ENCODE data around the gene TP53AIP1. TPM values are rescaled to one million over a fixed set of nuclear protein-coding genes. Genes with fewer than 3 reads are reported as not detected.

TP53AIP1 gene
- total RNA-seq, 1 experiment from 2014 or later = not detected

DNA sequence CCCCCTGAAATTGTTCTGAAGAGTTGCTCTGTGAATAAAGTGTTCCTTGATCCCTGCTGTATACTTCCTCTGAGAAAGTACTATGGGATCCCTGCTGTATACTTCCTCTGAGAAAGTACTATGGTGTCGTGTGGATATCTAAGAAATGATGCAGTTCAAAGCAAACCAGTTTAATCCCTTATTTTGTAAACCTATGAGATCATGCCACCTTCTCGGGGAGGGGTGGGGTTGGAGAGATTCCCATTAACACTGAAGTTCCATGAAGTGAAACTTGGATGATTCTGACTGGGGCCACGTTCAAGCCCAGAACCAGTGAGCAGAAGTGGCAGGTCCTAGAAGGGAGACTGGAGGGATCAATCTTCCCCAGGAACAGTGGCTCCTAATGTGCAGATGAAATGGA, 13.0 kb upstream of the TP53AIP1 start:
- no peaks in the 10 kb centered on the region for H3K4me1 ChIP-seq (ENCODE audit: insufficient read depth, low read length)
- H2BK20ac ChIP-seq (ENCODE audit: low read depth, low read length, poor library complexity, severe bottlenecking) = no peak overlapping the region
- H3K4ac ChIP-seq (ENCODE audit: low read depth, low read length) = no peak overlapping the region
- no peak overlapping the region for H3T11ph ChIP-seq (ENCODE audit: low read length)
- H3K27ac Mint-ChIP-seq = no peak overlapping the region
- H2BK15ac ChIP-seq (ENCODE audit: low read depth, low read length) = no peak overlapping the region
- no peak for DNase-seq
- H2BK12ac ChIP-seq (ENCODE audit: insufficient read length, low read depth, low read length) = no peak overlapping the region
- no peaks in the 10 kb centered on the region for H3K79me2 ChIP-seq (ENCODE audit: insufficient read depth, low read length)
- H3K14ac ChIP-seq (ENCODE audit: insufficient read depth, low read length) = no peak overlapping the region
- no CpG with 5 or more reads among the region's 3 CpGs for WGBS (ENCODE audit: extremely low coverage, insufficient read length, low lambda C conversion rate)
- H3K36me3 Mint-ChIP-seq (ENCODE audit: insufficient read depth in 1 of 3, low read depth in 3 of 3) = no peaks in the 10 kb centered on the region
- H3K4me2 ChIP-seq (ENCODE audit: insufficient read depth, insufficient read length, low read length) = no peak overlapping the region
- 0 out of 4 replicates have a peak, but pooled peaks cover 0 to 5% of the 10 kb centered on the region in 2 experiments for H3K4me1 Mint-ChIP-seq
- H3K27me3 Mint-ChIP-seq (ENCODE audit: low read depth) = peaks cover 31% of the 10 kb centered on the region
- H3K9ac ChIP-seq (ENCODE audit: extremely low read depth, insufficient read length, low read length) = no peak overlapping the region
- no peaks in the 10 kb centered on the region for H4K20me1 ChIP-seq (ENCODE audit: control insufficient read depth, insufficient read depth, insufficient read length)
- H3K9me3 Mint-ChIP-seq = no peaks in the 10 kb centered on the region; a peak in 1 of 5 replicates
- no peak overlapping the region for H4K5ac ChIP-seq (ENCODE audit: insufficient read length, low read depth, low read length)
- H4K8ac ChIP-seq (replicated peaks; ENCODE audit: insufficient read length, low read depth, low read length) = no peak overlapping the region
- H3K4me3 Mint-ChIP-seq = no peak overlapping the region
- no peaks in the 10 kb centered on the region for H3K23me2 ChIP-seq (ENCODE audit: insufficient read length, low read depth, low read length, poor library complexity, severe bottlenecking)
- no peak overlapping the region for H3K27ac ChIP-seq (ENCODE audit: insufficient read length, low read depth, low read length)
- H2AK5ac ChIP-seq (ENCODE audit: insufficient read length, low read length) = no peak overlapping the region
- no peaks in the 10 kb centered on the region for H3K9me3 ChIP-seq (ENCODE audit: control insufficient read depth, low read depth, low read length)
- peaks cover 2% of the 10 kb centered on the region; the same call in 1 of the 2 replicates for H3K27me3 ChIP-seq (ENCODE audit: insufficient read depth, low read length)
- H3K18ac ChIP-seq (ENCODE audit: insufficient read length, low read depth, low read length) = no peak overlapping the region
- no peak overlapping the region for H2BK120ac ChIP-seq (ENCODE audit: low read depth, low read length, poor library complexity, severe bottlenecking)
- H3K23ac ChIP-seq (ENCODE audit: insufficient read length, low read depth, low read length) = no peak overlapping the region
- H4K91ac ChIP-seq (ENCODE audit: insufficient read length, low read depth, low read length) = no peak overlapping the region
- no peaks in the 10 kb centered on the region for H3K79me1 ChIP-seq (ENCODE audit: insufficient read depth, low read depth, low read length, poor library complexity, severe bottlenecking)
- no peak overlapping the region for H3K56ac ChIP-seq (ENCODE audit: insufficient read length, low read depth, low read length)
- H2AFZ ChIP-seq (ENCODE audit: low read length) = no peak overlapping the region
- no peak overlapping the region for H2BK5ac ChIP-seq (ENCODE audit: insufficient read length, low read length)
- TF ChIP-seq, protein P1, sequence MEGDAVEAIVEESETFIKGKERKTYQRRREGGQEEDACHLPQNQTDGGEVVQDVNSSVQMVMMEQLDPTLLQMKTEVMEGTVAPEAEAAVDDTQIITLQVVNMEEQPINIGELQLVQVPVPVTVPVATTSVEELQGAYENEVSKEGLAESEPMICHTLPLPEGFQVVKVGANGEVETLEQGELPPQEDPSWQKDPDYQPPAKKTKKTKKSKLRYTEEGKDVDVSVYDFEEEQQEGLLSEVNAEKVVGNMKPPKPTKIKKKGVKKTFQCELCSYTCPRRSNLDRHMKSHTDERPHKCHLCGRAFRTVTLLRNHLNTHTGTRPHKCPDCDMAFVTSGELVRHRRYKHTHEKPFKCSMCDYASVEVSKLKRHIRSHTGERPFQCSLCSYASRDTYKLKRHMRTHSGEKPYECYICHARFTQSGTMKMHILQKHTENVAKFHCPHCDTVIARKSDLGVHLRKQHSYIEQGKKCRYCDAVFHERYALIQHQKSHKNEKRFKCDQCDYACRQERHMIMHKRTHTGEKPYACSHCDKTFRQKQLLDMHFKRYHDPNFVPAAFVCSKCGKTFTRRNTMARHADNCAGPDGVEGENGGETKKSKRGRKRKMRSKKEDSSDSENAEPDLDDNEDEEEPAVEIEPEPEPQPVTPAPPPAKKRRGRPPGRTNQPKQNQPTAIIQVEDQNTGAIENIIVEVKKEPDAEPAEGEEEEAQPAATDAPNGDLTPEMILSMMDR (conservative IDR thresholded peaks at IDR 0.05) = no peak
